Stimulated activated CD4-positive, alpha-beta T cell treated with anti-CD3 and anti-CD28 coated beads, TNF-alpha, amount 100 ng/mL, for 48 hours (primary cell): ENCODE data around the gene RAB35.
"Not testable (repeated sequence)": the region's sequence is repeated elsewhere in the genome, so short reads cannot be mapped to it uniquely, and the experiment has no call there.

Experiments used
- DNase-seq, 3 donors: peaks; one replicate each; pipeline ENCODE4 v3.0.0-alpha.2; 2020; ENCODE audit warnings: low read depth in 3 of 3

The RAB35 gene

DNA sequence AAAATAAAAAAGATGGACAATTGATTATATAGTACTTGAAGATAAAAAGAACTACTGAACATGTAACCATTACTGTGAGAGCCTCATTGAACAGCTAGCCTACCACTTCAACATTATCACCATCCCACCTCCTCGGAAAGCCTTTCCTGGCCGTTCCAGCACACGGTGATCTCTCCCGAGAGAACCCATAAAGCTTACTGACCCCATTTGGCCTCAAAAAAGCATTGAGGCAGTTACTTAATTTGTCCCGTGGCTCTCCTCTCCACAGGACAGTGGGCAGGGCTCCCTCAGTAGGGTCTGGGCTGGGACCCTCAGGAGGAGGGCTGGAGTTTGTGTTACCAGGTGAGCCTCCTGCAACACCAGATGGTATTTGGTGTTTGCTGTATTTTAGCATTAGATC is 55.8 kb downstream of the RAB35 start:
- DNase-seq = no peak

DNA sequence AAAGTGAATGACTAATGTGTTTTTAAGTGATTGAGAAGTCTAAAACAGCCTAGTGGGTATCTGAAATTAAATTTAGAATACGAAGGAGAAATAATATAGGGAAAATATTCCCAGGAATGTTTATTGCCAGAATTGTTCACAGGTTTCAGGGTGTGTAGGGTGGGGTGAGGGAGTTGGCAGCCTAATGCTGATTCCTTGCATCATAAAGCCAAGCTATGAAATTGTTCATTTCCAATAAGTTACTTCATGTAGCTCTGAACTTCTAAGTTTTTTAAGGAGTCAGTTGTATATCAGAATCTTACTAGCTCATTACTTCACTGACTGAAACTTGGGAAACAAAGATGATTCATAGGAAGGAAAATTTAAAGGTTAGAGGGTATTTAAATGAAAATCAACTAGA is 56.4 kb downstream of the RAB35 start:
- DNase-seq = no peak

DNA sequence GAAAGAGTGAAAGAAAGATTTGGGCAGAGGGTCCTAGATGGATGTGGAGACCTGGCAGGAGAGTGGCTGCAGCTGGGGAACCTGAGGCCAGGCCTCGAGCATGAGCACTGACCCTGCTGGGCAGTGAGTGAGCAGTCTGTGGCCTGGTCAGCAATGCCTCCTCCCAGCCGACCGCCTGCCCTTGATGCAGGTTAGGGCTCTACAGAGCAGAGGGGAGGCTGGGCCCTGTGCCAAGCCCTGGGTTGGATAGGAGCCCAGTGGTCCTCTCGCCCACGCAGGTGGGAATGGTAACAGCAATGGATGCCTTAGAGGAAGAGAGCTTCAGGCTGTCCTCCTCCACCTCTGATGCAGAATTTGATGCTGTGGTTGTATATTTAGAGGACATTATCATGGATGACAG is 59.8 kb downstream of the RAB35 start:
- DNase-seq = no peak

DNA sequence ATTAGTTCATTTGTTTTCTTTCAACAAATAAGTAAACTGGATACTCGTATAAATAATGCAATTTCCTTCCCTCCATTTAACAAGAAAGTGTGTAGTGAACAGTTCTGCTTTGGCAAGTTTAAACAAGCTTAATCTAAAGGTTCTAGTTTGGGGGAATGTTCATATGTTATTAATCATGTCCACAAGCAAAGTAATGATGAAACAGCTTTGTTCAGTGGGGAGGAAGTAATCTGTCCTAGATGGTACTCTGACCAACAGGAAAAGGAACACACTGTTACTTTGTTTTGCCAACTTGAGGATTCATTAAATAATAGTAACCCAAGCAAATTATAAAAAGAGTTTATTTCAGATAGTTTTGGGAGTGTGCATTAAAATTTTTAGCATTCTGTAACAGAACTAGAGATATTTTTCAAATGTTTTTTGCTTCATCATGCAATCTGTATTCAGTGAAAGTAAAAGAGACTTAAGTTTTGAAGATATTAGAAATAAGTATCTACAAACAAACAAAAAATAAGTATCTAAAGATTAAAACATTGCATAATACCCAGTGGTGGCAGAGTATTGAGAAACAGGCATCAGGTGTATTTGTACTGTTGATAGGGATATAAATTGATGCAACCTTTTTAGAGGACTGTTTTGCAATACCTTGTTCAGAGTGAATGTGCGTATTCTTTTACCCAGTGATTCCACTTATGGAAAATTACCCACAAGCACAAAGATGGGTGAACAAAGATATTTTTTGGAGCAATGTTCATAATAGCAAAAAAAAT is 61.1 kb downstream of the RAB35 start:
- DNase-seq = no peak

DNA sequence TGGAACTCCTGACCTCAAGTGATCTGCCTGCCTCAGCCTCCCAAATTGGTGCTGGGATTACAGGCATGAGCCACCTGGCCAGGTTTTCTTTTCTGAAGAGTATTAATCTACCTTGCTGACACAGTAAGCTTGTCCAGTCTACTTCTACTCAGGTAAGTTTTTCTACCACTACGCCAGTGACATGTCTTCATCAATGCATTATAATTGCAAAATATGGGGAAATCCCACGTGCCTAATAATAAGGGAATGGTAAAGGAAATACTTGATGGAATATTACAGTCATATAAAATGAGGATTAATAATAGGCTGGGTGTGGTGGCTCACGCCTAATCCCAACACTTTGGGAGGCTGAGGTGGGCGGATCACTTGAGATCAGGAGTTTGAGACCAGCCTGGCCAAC is 62.3 kb downstream of the RAB35 start:
- no peak for DNase-seq

DNA sequence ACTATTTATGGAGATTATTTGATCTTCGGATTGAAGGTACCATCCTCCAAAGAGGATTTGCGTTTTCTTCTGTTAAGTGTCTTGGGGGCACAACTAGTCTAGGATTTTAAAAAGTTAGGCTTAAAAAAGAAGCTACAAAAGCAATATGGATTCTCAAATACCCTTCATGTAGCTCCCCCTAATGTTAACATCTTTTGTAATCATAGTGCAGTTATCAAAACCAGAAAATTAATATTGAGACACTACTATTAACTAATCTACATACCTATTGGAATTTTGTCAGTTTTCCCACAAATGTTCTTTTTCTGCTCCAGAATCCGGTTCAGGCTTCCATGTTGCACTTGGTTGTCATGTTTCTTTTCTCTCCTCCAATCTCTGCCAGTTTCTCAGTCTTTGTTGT is 65.0 kb downstream of the RAB35 start:
- no peak for DNase-seq

DNA sequence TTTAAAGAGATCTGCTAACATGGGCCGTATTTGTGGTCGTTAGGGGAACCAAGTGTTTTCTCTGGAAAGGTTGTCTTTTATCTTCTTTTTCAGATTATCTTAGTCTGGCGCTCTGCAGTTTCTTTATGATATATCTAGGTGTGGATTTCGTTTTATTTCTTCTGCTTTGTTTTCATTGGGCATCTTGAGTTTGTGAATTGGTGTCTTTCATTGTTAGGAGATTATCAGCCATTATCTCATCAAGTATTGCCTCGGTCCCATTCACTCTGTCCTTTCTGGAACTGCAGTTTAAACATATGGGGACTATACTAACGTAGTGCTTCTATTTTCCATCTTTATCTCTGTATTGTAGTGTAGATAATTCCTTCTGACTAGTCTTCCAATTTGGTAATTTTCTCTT is 67.1 kb downstream of the RAB35 start:
- DNase-seq = no peak

DNA sequence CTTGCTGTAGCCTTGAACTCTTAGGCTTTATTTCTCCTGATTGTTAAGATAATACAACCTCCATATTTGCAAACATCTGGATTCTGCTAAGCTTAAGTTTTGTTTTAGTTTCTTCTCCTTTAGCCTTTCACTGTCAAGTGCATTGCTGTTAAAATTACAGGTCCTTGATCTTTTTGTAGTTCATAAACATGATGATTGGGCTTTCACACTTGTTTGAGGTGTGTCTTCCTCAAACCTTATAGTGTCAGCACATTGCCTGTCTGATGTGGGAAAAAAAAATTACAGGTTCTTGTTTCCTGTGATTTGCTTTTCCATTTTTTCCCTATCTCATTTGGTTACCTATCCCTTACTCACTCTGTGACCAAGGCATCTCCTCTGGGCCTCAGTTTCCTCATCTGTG is 68.3 kb downstream of the RAB35 start:
- no peak for DNase-seq

DNA sequence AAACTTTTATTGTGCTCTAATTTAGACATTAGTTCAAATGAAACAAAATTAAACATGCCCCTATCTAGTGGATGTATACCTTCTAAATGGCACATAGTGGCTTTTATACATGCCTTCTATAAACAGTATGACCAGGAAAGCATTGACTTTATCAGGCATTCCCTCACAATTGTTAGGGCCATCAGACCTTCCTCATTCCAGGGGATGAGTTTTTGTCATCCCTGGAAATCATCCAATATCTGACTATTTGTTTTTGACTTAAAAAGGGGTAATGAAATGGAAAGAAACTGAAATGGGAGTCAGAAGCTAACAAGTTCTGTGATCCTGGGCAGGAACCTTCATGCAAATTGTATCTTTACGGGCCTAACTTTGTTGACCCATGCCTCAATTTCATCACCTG is 69.5 kb downstream of the RAB35 start:
- no peak for DNase-seq

DNA sequence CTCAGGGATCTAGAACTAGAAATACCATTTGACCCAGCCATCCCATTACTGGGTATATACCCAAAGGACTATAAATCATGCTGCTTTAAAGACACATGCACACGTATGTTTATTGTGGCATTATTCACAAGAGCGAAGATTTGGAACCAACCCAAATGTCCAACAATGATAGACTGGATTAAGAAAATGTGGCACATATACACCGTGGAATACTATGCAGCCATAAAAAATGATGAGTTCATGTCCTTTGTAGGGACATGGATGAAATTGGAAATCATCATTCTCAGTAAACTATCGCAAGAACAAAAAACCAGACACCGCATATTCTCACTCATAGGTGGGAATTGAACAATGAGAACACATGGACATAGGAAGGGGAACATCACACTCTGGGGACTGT is 71.2 kb downstream of the RAB35 start:
- not testable (repeated sequence) for DNase-seq
